ENCODE data around the gene DIS3L2. TPM values are rescaled to one million over a fixed set of nuclear protein-coding genes. Genes with fewer than 3 reads are reported as not detected.

Gene DIS3L2
- polyA plus RNA-seq, 1 experiment, result 8.2 TPM

DNA sequence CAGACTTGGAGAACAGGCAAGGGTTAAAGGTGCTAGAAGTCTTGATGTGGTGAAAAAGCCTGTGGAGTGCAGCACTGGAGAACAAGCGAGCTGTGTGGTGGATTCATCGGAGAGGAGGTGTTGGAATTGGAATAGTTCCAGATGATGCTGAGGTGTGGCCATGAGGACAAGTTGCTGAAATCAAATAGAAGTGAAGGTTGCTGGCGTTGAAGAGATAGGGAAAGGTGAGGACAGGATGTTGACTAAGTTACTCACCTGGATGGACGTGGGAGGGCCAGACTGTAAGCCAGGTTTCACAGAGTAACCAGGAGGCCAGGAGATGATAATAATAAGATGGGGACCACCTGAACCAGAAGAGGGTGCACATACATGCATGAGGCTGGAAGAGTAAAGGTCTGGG, 173.4 kb downstream of the DIS3L2 start:
- TF ChIP-seq, protein P1, sequence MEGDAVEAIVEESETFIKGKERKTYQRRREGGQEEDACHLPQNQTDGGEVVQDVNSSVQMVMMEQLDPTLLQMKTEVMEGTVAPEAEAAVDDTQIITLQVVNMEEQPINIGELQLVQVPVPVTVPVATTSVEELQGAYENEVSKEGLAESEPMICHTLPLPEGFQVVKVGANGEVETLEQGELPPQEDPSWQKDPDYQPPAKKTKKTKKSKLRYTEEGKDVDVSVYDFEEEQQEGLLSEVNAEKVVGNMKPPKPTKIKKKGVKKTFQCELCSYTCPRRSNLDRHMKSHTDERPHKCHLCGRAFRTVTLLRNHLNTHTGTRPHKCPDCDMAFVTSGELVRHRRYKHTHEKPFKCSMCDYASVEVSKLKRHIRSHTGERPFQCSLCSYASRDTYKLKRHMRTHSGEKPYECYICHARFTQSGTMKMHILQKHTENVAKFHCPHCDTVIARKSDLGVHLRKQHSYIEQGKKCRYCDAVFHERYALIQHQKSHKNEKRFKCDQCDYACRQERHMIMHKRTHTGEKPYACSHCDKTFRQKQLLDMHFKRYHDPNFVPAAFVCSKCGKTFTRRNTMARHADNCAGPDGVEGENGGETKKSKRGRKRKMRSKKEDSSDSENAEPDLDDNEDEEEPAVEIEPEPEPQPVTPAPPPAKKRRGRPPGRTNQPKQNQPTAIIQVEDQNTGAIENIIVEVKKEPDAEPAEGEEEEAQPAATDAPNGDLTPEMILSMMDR (IDR thresholded peaks at IDR 0.05; ENCODE audit: low read depth, low read length), result no peak
- Histone ChIP-seq H3K27ac (ENCODE audit: low read depth, low read length) (no peak overlapping the region), H3K4me3 (ENCODE audit: low read depth, low read length) (no peak overlapping the region), H3K9me3 (ENCODE audit: control insufficient read depth, insufficient read depth, low read length) (no peaks in the 10 kb centered on the region), H3K27me3 (ENCODE audit: control insufficient read depth, insufficient read depth, low read length) (no peaks in the 10 kb centered on the region)
- ChIA-PET CTCF (no interaction called here), POLR2A (no interaction called here)
- DNase-seq (ENCODE audit: low read depth, low spot score), result no peak

DNA sequence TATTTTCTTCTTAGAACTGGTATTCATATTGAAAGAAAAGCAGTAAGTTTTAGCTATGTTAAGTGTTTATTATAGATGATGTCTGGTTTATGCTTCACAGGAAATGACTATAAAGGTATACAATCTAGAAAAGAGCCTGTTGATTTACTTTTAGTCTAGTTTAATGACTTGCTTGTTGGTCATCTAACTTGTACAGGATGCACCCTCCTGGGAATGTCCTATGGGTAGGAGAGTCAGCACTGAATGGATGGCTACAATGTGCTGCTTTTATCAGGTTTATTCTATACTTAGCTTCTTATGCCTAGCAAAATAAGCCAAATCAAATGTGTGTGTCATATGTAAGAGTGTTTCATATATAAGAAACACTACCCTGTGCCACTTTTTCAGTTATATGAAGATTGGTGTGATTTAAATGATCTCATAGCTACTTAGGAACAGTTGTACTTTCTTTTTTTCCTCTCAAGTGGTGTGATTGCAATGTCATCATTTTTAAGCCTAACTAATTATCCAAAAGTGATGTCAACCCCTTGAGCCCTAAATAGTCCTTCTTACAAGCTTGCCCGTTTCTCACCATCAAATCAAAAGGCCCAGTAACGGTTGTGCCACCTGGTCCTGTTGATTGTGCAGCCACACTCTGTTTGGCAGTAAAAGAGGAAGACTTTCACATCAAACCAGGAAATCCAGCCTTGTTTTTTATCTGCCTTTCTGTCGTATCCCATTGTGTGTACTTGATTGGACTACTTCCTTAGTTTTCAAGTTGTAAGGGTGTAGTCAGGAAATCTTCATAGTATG, 176.0 kb downstream of the DIS3L2 start:
- Histone ChIP-seq H3K27ac (ENCODE audit: low read depth, low read length) (no peak overlapping the region), H3K4me3 (ENCODE audit: low read depth, low read length) (no peak overlapping the region), H3K27me3 (ENCODE audit: control insufficient read depth, insufficient read depth, low read length) (no peaks in the 10 kb centered on the region), H3K9me3 (ENCODE audit: control insufficient read depth, insufficient read depth, low read length) (no peaks in the 10 kb centered on the region)
- POLR2A ChIA-PET, result no interaction called here
- CTCF ChIA-PET, result interaction anchor here (0.6 to 5.6 kb wide), 3 partner anchors 11 to 213 kb away, joined by 3 to 62 read pairs (median 3); partner anchors contain the start of gene NPPC
- no peak for DNase-seq (ENCODE audit: low read depth, low spot score)
- TF ChIP-seq, protein P1 (IDR thresholded peaks at IDR 0.05; ENCODE audit: low read depth, low read length), result no peak

DNA sequence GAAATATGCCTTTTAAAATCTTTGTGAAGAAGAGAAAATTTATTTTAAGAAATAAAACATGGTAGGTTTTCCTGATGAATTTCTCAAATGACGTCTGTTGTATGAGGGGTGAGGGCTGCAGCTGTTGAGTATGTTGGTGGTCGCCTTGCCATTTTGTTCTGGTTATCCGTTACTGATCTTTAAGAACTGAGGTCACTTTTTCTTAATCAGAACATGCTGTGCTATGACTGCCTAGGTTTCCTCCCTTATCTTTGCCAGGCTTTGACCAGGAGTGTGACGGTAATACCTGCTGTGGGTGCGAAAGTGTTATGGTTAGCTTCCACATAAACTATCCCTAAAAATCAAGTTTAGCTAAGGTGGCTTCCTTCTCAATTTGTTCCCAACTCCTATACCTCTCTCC, 176.9 kb downstream of the DIS3L2 start:
- no peak for DNase-seq (ENCODE audit: low read depth, low spot score)
- H3K27ac ChIP-seq (ENCODE audit: low read depth, low read length), result no peak overlapping the region
- ChIA-PET CTCF (interaction anchor here (5.6 kb wide), 1 partner anchor 213 kb away, joined by 62 read pairs; the partner anchor contains the start of gene NPPC), POLR2A (no interaction called here)
- TF ChIP-seq, protein P1 (IDR thresholded peaks at IDR 0.05; ENCODE audit: low read depth, low read length), result no peak
- H3K4me3 ChIP-seq (ENCODE audit: low read depth, low read length), result no peak overlapping the region
- no peaks in the 10 kb centered on the region for H3K9me3 ChIP-seq (ENCODE audit: control insufficient read depth, insufficient read depth, low read length)
- no peaks in the 10 kb centered on the region for H3K27me3 ChIP-seq (ENCODE audit: control insufficient read depth, insufficient read depth, low read length)

DNA sequence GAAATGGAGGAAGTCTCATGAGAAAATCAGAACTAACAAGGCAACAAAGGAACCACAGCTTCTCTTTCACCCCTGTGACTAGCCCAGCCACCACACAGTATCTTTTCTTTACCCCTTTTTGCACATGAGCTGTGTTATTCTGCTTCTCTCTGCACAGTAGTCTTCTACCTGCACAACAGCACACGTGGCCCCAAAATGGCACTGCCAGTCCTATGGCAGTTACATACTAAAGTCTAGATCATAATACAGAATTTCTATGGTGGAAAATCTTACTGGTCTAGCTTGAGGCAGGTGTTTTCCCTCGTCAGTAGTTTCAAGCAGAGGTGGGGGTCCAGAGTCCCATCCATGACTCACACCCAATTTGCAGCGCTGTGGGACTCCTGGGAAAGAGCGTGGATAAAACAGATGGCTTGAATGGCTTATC, 177.7 kb downstream of the DIS3L2 start:
- ChIA-PET POLR2A (no interaction called here), CTCF (interaction anchor here (5.6 kb wide), 1 partner anchor 214 kb away, joined by 62 read pairs; the partner anchor contains the start of gene NPPC)
- no peak overlapping the region for H3K27ac ChIP-seq (ENCODE audit: low read depth, low read length)
- H3K9me3 ChIP-seq (ENCODE audit: control insufficient read depth, insufficient read depth, low read length), result no peaks in the 10 kb centered on the region
- DNase-seq (ENCODE audit: low read depth, low spot score), result no peak
- no peaks in the 10 kb centered on the region for H3K27me3 ChIP-seq (ENCODE audit: control insufficient read depth, insufficient read depth, low read length)
- TF ChIP-seq, protein P1 (IDR thresholded peaks at IDR 0.05; ENCODE audit: low read depth, low read length), result no peak
- H3K4me3 ChIP-seq (ENCODE audit: low read depth, low read length), result no peak overlapping the region

Measured in AG04450 (cell line).